ENCODE results near the gene YDJC.
"Not testable (repeated sequence)": the region's sequence is repeated elsewhere in the genome, so short reads cannot be mapped to it uniquely, and the experiment has no call there.

The YDJC gene, protein sequence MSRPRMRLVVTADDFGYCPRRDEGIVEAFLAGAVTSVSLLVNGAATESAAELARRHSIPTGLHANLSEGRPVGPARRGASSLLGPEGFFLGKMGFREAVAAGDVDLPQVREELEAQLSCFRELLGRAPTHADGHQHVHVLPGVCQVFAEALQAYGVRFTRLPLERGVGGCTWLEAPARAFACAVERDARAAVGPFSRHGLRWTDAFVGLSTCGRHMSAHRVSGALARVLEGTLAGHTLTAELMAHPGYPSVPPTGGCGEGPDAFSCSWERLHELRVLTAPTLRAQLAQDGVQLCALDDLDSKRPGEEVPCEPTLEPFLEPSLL

DNA sequence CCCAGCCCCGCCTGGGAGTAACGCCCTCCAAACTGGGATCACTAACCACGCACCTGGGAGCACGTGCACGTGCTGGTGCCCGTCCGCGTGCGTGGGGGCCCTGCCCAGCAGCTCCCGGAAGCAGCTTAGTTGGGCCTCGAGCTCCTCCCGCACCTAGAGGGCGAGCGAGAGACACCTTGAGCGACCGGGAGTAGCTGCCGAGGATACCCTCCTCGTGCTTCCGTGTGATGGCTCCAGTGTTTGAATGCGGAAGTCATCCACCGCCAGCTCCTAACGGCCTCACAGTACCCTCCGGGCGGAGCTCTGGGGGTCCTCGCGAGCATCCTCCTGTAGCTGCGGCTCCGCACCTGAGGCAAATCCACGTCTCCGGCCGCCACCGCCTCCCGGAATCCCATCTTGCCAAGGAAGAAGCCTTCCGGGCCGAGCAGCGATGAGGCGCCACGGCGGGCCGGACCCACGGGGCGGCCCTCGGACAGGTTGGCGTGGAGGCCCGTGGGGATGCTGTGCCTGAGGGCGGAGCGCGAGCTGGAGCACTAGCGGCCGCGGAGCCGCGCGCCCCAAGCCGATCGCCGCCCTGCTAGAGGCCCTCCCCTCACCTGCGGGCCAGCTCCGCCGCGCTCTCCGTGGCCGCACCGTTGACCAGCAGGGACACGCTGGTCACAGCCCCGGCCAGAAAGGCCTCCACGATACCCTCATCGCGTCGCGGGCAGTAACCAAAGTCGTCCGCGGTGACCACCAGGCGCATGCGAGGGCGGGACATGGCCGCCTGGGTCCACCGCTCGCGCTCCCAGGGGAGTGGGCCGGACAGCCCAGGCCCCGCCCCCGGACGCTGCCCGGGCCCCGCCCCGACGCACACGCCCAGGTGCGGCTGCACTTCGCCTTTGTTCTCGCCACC is at the start of gene YDJC:
TSS of gene YDJC (minus strand) at position 768 of the 895 bp plus-strand sequence. CDS start at position 760, 8 bp downstream.
- peak; percentile 92 for DNase-seq (ENCODE audit: low spot score)

DNA sequence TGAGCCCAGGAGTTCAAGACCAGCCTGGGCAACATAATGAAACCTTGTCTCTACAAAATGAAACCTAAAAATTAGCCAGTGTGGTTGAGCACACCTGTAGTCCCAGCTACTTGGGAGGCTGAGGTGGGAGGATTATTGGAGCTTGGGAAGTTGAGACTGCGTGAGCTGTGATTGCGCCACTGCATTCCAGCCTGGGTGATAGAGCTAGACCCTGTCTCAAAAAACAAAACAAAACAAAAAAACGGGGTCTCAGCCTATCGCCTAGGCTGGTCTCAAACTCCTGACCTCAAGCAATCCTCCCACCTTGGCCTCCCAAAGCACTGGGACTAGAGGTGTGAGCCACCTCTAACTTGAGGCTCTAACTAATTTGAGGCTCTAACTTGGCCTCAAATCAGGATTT is 49.6 kb upstream of the YDJC start:
- no peak for DNase-seq (ENCODE audit: low spot score)

DNA sequence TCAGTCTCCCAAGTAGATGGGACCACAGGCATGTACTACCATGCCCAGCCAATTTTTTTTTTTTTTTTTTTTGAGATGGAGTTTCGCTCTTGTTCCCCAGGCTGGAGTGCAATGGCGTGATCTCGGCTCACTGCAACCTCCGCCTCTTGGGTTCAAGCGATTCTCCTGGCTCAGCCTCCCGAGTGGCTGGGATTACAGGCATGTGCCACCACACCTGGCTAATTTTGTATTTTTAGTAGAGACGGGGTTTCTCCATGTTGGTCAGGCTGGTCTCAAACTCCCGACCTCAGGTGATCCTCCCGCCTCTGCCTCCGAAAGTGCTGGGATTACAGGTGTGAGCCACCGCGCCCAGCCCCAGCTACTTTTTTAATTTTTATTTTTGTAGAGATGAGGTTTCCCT is 49.0 kb upstream of the YDJC start:
- not testable (repeated sequence) for DNase-seq (ENCODE audit: low spot score)

DNA sequence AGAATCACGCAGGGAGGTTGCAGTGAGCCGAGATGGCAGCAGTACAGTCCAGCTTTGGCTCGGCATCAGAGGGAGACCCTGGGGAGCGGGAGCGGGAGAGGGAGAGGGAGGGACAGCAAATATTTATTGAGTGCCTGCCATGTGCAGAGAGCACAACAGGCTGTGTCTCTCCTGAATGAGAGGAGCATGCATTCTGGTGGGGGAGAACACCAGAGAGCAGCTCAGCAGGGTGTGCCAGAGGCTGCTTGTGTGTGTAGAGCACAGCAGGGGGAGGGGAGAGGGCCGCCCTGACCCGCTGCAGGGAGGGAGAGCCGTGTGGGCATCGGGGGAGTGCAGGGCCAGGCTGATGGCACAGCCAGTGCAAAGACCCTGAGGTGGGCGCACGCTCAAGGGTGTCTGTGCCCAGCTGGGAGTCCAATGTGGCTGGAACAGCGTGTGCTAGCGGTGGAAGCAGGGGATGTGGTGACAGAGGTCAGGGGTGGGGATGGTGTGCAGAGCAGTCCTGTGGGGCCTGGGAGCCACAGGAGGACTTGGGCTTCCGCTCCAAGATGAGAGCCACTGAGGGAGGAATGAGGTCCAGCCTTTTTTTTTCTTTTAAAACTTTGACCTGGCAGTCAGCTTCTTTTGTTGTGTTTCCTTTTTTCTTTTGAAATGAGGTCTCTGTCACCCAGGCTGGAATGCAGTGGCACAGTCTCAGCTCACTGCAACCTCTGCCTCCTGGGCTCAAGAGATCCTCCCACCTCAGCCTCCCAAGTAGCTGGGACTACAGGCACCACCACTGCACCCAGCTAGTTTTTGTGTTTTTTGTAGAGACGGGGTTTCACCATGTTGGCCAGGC is 48.0 kb upstream of the YDJC start:
- DNase-seq (ENCODE audit: low spot score): no peak

DNA sequence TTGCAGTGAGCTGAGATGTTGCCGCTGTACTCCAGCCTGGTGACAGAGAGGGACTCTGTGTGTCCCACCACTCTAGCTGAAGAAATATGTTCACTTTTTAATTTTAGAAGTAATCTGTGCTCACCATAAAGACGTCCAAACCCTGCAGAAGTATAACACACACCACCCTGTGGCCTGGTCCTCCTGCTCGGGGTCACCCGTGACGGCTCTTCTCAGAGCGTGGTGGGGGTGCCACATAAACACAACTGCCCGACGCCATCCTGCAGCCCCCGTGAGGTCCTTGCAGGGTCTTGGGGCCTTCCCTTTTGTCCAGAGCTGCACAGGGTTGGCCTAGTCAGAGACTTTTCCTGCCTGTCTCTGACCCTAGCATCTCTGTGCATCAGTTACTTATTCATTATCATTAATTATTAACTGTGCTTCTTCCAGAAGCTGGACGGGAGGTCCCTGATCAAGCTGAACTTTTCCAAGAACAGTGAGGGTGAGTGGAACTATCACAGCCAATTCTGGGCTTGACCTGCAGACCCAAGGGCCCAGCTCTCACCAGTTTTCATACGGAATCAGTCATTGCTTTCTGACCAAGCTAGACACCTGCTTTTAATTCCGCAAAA is 44.9 kb upstream of the YDJC start:
- peak; percentile 58 for DNase-seq (ENCODE audit: low spot score)

DNA sequence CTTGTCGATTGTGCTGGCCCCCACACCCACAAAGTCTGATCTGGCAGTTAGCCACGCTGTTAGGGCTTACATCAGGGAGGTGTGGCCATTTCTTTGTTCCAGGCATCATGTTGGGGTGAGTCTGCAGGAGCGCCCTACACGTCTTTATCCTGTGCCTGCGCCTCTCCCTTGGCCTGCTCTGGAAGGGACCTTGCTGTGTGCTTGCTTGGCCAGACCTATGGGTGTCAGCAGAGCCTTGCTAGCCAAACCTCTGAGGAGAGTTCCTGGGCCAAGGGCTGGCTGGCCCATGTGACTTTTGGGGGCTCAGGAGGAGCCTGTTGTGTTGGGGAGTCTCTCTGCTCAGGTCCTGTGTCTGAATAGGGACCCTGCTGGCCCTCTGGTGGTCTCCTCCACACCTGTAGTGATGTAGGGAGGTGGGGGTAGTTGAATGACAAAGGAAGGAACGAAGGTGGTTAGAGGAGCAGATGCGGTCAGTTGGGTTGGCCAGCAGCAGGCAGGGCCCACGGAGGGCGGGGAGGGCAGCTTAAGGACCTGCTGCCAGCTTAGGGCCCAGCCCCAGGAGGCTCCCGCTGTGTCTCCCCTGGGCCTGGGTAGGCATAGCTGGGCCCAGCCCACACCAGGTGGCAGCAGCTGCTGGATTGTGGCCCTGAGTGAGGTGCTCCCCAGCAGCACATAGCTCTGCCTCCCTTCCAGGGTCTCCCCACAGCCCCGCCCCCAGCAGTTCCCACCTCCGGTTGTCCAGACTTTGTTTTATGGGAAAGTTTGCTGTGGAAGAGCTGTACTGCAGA is 43.9 kb upstream of the YDJC start:
- DNase-seq (ENCODE audit: low spot score): no peak

DNA sequence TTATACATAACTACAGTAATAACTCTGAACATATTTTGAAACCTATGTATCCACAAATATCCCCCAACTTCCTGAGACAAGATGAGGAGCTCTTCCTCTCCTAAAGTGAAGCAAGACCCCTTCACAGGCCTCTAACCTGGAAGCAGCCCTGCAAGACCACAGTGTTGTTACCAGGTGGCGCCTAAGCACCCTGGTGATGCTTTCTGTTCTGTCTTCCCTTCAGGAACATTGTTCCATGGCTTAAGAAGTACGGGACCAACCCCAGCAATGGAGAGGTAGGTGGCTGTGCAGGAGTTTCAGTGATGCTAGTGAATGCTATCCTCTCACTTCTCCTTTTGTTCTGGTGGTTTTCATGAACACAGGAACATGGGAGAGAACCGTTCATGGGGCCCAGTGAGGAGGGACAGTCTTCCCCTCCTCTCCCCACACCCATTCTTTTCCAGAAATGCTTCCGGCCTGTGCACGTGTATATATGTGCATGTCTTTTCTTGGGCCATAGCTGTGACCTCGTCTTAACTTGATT is 42.3 kb upstream of the YDJC start:
- no peak for DNase-seq (ENCODE audit: low spot score)

DNA sequence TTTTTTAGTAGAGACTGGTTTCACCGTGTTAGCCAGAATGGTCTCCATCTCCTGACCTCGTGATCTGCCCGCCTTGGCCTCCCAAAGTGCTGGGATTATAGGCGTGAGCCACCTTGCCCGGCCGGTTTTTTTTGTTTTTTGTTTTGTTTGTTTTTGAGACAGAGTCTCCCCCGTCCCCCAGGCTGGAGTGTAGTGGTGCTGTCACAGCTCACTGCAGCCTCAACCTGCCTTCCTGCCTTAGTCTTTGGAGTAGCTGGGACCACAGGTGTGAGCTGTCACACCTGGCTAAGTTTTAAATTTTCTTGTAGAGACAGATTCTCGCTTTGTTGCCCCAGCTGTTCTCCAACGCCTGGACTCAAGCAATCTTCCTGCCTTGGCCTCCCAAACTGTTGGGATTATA is 39.2 kb upstream of the YDJC start:
- no peak for DNase-seq (ENCODE audit: low spot score)

DNA sequence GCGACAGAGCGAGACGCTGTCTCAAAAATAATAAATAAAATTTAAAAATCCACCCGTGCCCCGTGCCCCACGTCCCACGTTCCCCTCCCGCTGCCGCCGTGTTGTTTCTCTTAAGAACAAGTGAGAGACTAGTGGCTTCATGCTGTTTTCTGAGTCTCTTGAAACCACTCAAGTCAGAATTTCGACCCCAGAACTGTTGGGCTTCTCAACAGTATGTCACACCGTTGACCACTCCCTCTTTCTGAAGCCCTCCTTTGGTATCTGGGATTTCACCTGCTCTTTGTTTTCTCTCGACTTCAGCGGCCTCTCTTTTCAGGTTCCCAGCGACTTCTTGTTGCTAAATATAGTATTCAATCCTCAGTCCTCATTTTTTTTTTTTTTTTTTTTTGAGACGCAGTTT is 37.0 kb upstream of the YDJC start:
- DNase-seq (ENCODE audit: low spot score): no peak

DNA sequence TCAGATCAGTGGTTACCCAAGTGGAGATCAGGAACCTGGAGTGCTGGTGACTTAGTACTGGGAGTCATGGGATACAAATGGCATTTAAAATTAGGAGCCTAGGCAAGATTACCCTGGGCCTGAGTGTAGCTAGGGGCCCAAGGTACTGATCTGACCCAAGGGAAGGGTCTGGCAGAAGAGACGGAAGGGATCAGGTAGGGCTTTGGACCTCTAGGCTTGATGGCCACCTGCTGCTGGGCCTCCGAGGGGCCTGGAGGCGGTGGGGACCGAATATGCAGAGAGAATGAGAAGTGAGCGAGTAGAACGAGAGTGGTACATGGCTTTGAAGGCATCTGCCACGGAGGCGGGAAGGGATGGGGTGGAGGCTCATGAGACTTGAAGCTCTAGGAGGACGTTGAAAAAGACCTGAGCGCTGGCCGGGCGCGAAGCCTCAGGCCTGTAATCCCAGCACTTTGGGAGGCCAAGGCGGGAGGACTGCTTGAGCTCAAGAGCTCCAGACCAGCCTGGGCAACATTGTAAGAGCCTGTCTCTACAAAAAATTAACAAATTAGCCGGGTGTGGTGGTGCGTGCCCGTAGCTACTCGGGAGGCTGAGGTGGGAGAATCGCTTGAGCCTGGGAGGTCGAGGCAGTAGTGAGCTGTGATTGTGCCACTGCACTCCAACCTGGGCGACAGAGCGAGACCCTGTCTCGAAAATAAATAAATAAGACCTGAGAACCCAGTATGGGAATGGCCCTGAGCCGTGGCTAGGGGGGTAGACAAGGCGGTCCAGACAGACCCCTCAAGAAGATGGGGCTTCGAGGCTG is 35.4 kb upstream of the YDJC start:
- DNase-seq (ENCODE audit: low spot score): no peak

DNA sequence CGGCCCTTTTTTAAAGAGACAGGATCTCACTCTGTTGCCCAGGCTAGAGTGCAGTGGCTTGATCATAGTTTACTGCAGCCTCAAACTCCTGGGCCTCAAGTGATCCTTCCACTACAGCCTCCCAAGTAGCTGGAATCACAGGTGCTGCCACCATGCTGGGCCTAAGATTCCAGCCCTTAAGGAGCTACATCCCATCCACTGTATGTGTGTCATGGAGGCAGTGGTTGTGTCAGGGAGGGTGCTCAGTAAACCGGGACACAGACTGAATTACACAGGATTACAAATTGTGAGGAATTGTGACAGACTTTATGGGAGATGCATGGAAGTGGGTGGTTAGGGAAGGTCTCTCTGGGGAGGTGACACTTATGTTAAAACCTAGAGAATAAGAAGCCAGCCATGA is 33.9 kb upstream of the YDJC start:
- no peak for DNase-seq (ENCODE audit: low spot score)

DNA sequence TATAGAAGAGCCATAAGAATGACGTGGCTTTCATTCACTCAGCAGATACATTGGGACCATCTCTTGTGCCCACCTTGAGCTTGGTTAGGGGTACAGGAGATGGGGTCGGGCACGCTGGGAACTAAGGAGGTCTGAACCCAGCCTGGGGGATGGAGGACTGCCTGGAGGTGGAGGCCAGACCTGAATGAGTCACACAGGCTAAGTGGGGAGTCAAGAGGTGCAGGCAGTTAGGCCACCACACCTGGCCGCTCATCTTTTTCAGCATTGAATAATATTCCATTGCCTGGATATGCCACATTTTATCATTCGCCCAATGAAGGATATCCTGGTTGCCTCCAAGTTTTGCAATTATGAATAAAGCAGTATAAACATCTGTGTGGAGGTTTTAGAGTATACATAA is 32.2 kb upstream of the YDJC start:
- no peak for DNase-seq (ENCODE audit: low spot score)

DNA sequence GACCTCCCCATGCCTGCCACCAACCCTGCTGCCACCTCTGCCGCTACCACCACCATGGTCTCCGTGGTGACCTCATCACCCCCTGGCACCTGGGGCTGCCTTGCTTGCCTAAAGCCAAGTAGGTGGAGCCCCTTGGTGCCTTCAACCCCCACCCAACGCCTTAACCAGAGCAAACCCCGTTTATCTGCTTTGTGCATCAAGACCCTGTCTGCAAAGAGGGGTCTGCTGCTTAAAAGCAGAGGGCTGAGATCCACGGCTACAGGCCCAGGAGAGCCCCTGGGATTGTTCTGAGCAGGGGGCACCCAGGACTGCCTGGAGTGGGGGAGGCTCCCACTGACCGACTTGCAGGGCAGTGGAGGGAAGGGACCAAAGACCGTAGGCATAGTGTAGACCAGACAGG is 31.1 kb upstream of the YDJC start:
- DNase-seq (ENCODE audit: low spot score): no peak

DNA sequence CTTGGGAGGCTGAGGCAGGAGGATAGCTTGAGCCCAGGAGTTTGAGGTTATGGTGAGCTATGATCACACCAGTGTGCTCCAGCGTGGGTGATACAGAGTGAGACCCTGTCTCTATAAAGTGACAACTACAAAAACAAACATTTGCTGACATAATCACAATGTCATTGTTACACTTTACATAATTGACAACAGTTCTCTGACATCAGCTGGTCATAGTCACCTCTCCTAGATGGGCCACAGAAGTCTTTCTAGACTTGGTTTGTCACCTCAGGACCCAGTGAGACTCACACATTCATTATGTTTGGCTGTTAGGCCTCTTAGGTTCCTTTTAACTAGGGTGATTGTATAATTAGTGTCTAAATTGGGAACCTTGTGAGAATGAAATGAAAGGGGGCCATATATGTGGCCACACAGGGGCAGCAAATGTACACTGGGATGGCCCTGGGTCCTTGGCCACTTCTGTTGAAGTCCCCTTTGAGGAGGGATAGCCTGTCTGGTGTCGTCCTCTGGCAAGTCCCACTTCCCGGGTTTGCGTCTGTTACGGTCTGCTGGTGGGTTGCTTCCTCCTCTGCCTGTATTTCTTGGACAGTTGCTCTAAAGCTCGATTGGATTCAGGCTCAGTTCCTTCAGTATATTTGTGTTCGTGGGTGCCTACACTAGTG is 30.2 kb upstream of the YDJC start:
- no peak for DNase-seq (ENCODE audit: low spot score)

DNA sequence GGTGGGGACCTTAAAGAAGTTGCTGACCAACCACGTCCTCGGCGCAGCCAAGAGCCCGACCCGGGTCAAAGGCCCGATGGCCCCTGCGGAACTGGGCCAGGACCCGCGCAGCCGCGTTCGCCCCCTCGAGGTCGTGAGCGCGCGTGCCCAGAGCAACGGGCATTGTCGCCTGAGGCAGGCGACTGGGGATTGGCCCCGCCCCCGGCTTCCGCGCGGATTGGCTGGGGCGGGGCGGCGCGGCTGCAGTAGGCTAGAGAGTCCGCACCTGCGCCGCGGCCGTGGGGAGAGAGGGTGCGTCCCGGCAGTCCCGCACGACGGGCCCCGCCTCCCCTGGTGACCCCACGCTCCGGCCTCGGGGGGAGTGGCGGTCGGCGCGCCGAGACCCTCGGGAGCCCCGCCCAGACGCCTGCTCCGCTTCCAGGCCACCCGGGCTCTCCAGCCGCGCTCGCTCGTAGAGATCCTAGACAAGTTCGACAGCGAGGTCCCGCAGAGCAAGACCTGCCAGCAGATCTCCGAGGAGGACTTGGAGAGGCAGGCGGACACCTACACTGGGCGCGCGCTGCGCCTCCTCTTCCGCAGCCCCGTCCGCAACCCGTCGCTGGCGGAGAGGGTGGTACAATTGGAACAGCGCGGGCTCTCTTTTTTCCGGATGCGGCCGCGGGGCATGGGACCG is 27.7 kb upstream of the YDJC start:
- peak; percentile 77 for DNase-seq (ENCODE audit: low spot score)

DNA sequence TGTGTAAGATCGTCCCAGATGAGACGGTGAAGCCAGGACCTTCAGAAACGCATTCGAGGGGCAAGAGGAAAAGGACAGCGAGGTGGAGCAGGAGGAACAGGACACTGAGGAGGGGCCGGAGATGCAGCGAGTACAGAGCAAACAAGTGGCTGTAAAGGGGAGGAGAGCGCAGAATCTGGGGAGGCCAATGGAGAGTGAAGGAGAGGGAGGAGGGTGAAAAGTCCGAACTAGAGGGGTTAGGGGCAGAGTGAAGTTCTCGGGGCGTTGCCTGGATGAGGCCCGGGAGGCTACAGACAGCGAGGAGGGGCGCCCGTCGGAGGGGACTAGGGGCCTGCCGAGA is 27.2 kb upstream of the YDJC start:
- DNase-seq (ENCODE audit: low spot score): no peak

DNA sequence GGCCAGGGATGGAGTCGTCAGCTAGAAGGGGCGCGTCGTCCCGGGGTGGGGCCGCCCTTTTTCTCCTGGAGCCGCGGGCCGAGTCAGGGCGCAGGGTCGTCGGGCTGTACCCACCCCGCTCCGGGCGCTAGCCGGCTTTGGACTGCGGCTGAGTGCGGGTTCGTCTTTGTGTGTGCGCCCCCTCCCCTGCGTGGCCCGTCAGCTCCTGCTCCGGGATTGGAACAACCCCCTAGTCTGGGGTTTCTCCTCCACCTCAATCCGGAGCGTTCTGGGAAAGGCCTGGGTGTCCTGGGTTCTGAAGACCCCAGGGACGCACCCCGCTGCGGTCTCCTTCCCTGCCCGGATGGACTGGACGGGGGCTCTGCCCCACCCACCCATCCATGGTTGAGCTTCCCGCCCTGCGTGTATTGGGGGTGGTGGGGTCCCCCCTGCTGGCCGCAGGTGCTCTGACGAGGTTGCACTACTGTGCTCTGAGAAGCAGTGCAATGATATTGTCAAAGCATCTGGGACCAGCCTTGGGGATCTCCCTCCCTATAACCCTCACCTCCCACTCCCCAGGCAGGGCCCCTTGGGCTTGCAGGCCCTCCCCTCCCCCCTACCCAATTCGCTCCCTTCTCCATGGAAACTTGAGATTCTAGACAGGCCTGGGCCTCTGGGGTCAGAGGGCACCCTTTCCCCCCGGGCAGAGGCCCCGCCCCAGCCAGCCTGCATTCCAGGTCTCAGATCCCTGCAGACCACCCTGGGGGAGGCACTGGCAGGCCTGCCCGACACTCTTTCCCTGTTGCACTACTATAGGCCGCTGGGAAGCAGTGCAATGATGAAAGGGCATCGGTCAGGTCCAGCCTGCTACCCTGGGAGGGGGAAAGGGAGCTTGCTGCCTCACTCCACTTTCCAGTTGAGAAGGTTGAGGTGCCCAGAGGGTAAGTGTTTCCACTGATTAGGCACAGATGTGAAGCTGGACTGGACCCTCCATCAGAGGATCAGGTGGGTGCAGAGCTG is 23.0 kb upstream of the YDJC start:
- no peak for DNase-seq (ENCODE audit: low spot score)

DNA sequence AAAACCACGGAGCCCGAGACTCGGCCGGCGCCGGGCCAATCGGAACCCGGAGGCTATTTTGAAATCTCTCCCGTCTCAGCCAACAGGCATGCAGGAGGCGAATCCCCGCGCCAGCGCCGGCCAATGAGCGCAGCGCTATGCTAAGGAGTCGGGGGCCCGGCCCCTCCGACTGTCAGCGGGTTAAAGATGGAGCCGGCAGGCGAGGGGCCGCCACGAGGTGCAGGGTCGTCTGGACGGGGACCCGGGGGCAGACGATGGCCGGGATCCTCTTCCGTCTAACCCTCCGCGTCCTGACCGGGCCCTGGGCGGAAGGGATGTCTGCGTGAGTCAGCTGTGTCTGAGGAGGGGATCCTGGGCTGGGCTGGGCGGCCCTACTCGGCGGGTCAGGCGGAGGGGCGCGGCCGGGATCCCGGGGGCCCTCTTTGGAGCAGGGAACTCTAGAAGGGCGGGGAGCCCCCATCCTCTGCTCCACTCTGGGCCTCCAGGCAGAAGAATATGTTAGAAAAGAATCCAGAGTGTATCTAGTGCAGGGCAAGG is 22.3 kb upstream of the YDJC start:
- DNase-seq (ENCODE audit: low spot score): peak; percentile 94
